GM21576 (cell line): Measurements from ENCODE around the gene RSPH1.
"Not testable (repeated sequence)": the region's sequence is repeated elsewhere in the genome, so short reads cannot be mapped to it uniquely, and the experiment has no call there.

ENCODE experiments used
- ATAC-seq: cut with Tn5 transposase; IDR thresholded peaks from one replicate; pipeline ENCODE4 v1.9.1; 2021; ENCODE audit warnings: mild to moderate bottlenecking, moderate library complexity; ENCODE audit not compliant: unreplicated experiment

RSPH1 gene

DNA sequence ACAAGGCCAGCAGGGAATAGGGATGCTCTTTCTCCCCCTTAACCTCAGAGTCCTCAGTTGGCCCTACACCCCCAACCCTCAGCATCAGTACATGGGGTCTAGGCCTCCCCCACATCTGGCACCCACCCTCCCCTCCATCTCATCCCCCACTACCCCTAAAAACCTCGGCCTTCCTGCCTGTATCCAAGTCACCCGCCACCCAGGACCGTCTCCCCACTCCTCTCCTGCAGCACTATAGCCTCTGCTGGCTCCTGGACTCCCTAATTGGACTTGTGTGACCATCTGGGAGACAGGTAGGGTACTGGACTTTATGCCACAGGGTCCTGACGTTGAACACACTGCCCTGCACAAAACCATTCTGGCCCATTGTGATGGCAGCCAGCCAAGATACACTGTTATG lies 6.0 kb downstream of the RSPH1 start:
- ATAC-seq, result no peak

DNA sequence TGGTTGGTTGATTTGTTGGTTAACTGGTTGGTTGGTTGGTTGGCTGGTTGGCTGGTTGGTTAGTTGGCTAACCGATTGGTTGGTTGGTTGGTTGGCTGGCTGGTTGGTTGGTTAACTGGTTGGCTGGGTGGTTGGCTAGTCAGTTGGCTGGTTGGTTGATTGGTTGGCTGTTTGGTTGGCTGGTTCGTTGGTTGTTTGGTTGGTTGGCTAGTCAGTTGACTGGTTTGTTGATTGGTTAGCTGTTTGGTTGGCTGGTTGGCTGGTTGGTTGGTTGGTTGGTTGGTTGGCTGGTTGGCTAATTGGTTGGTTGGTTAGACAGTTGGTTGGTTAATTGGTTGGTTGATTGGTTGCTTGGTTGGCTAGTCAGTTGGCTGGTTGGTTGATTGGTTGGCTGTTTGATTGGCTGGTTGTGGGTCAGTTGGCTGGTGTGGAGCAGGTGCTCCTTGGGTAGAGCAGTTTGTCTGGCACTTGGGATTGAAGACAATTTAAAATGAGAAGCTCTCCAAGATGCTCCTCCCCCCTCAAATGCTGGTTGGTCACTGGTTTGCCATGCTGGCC lies 6.9 kb downstream of the RSPH1 start:
- no peak for ATAC-seq

- ATAC-seq, result no peak
Measured at GRCh38 chr21:42486531-42486930, 9.5 kb downstream of the RSPH1 start.

DNA sequence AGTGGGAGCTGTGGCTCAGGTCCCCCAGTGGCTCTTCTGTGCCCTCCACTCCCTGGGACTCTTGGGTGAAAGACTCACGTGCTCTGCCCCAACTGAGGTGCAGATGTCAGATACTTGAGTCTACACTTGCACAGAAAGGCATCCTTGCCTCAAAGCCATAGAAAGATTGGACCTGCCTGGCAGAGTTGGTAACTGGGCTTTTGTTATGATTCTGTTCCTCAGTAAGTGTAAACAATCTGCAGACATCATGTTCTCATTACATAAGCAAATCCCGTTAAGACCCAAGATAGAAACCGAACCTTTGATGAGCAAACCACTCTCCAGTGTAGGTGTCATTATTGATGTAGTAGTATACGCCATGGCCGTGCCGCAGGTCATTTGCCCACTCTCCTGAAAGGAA lies 10.0 kb downstream of the RSPH1 start:
- ATAC-seq, result no peak

- ATAC-seq, result no peak
Measured at GRCh38 chr21:42484966-42485365, 11.1 kb downstream of the RSPH1 start.

GRCh38 chr21:42481169-42481568 lies 14.9 kb downstream of the RSPH1 start:
- ATAC-seq, result no peak

- no peak for ATAC-seq
Measured at GRCh38 chr21:42480736-42481135, 15.3 kb downstream of the RSPH1 start.

DNA sequence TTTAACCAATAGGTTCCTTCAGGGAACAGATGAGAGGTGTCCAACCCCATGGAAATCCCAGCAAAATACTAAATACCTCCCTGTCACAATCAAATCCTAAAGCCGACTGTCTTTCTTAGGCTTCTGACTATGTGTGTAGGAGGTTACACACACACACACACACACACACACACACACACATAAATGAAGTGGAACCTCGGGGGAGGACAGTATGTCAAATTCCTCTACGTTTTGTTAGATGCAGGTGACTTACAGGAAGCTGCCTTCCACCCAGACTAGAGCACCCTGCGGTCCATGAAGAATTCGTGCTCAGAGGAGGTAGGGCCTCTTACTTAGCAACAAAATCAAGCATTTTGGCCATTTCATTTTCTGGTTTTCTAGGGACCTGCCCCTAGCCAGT lies 16.4 kb downstream of the RSPH1 start:
- ATAC-seq, result no peak

DNA sequence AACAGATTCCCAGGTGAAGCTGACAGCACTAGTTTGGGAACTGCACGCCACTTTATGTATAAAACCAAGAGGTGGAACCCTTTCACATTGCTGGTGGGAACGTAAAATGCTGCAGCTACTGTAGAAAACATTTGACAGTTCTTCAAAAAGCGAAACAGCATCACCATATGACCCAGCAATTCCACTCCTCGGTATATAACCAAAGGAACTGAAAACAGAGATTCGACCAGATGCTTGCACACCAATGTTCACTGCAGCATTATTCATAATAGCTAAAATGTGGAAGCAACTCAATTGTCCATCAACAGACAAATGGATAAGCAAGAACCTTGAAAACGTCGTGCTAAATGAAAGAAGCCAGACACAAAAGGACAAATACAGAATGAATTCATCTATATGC lies 17.5 kb downstream of the RSPH1 start:
- ATAC-seq, result no peak

GRCh38 chr21:42476388-42477331 lies 19.4 kb downstream of the RSPH1 start:
- ATAC-seq, result no peak

GRCh38 chr21:42475526-42476387 lies 20.3 kb downstream of the RSPH1 start:
- ATAC-seq, result no peak

DNA sequence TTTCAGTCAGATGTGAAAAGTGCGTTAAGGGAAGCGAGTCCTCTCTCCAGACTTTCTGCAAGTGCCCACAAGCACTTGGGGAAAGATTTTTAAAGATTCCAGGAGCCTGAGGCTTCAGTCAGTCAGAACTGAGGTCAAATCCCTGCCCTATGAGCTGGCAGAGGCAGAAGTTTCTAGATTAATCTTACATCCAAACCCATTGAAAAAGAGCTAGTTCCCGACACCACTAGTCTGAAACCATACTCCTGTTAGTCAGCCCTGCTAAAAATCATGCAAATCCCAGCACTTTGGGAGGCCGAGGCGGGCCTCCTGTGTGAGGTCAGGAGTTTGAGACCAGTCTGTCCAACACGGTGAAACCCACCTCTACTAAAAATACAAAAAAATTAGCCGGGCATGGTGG lies 21.0 kb downstream of the RSPH1 start:
- ATAC-seq, result no peak

DNA sequence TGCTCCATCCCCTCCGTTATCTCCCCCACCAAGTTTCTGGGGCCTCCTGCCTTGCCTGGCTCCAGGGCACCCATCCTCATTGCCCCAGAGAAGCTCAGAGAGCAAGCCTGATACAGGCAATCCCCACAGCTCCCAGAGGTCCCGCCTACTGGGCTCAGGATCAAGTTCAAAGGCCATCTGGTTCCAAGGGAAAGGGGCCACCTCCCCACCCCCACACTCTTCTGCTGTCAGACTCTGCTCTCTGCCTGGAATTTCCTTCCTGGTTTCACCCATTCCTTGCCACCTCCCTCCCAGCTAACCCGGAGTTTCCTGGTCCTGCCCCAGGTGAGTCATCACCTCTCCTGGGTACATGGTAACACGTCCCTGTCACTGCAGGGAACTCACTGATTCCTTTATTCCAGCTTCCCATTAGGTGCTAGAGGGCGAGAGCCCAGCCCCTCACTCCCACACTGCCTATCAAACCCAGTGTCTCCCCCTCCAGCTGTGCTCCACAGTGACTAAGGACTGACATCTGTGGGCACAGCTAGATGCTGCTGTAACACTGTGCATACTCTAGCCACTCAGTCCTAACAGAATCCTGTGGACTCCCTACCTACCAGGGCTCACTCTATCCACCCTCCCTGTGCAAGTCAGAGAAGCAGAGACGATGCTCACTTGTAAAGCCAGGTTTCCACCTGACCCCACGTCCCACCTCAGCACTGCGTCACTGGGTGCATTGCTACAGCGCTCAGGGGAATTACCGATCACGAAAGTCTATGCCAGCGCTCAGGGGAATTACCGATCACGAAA lies 21.8 kb downstream of the RSPH1 start:
- ATAC-seq, result no peak

- no peak for ATAC-seq
Measured at GRCh38 chr21:42473498-42474042, 22.5 kb downstream of the RSPH1 start.

DNA sequence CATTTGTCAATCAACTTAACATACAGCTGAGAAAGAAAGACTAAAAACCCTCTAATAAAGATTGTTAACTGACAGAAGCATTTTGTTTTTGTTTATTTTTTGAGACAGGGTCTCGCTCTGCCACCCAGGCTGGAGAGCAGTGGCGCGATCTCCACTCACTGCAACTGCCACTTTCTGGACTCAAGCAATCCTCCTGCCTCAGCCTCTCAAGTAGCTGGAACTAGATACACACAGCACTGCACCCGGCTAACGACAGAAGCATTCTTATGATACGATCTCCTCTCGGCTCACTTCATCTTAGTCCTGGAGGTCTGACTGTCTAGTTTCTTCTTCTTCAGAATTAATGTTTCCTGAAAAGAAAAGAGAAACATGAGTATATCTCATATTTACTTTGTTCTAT lies 23.5 kb downstream of the RSPH1 start:
- ATAC-seq, result no peak

GRCh38 chr21:42471716-42472330 lies 24.2 kb downstream of the RSPH1 start:
- no peak for ATAC-seq

DNA sequence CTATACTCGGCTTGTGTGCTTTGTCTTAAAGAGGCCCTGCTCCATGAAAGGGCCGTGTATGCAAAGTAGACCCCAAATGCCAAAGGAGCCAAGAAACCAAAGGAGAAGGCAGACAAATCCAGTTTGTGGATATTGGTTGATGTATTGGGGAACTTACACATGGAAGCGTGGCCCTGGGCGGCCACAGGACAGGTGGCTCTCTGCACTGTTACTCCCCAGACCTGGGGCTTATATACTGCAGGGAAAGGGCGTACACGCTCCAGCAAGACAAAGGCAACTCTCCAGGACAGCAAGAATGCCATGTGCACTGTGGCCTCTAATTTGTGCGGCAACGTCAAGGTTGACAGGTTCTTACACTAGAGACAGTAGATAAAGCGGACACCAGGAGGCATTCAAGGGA lies 24.8 kb downstream of the RSPH1 start:
- no peak for ATAC-seq

DNA sequence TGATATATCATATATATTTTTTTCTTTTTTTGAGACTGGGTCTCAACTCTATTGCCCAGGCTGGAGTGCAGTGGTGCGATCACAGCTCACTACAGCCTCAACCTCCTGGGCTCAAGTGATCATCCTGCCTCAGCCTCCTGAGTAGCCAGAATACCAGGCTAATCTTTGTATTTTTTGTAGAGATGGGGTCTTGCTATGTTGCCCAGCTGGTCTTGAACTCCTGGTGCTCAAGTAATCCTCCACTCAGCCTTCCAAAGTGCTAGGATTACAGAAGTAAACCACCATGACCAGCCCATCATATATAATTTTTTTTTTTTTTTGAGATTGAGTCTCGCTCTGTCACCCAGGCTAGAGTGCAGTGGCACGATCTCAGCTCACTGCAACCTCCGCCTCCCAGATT lies 26.3 kb downstream of the RSPH1 start:
- not testable (repeated sequence) for ATAC-seq

- ATAC-seq, result peak; percentile 54
Measured at GRCh38 chr21:42469272-42469671, 26.8 kb downstream of the RSPH1 start.

- ATAC-seq, result no peak
Measured at GRCh38 chr21:42468491-42469131, 27.4 kb downstream of the RSPH1 start.
